Thyroid gland (tissue), 4 donors: Measurements from ENCODE around the gene ZBTB16. TPM values are rescaled to one million over a fixed set of nuclear protein-coding genes. Genes with fewer than 3 reads are reported as not detected.

Experiments used
- DNase-seq, 2 donors: peaks; one replicate each; pipeline ENCODE4 v3.0.0-alpha.2; 2019
- H3K27ac ChIP-seq, 3 donors: fragments of 200-600 bp; sonication (generic); 1 replicate in 2 of 3; 2 replicates in 1 of 3; pipeline ENCODE4 v1.5.1; 2016 to 2019; ENCODE audit warnings: mild to moderate bottlenecking in 1 of 3, moderate library complexity in 1 of 3
- H3K27me3 ChIP-seq: fragments of 200-600 bp; sonication (generic); one replicate; pipeline ENCODE4 v1.5.1; 2019
- H3K36me3 ChIP-seq, 2 donors: fragments of 200-600 bp; sonication (generic); one replicate each; pipeline ENCODE4 v1.5.1; 2016 to 2019
- H3K4me1 ChIP-seq, 2 donors: fragments of 200-600 bp; sonication (generic); one replicate each; pipeline ENCODE4 v1.5.1; 2017 to 2019
- H3K4me3 ChIP-seq, 3 donors: fragments of 200-600 bp; sonication (generic); replicated peaks in 1 of 3; 1 replicate in 2 of 3; 2 replicates in 1 of 3; pipeline ENCODE4 v1.5.1; 2016; ENCODE audit warnings: mild to moderate bottlenecking in 1 of 3
- H3K9me3 ChIP-seq: fragments of 200-600 bp; sonication (generic); one replicate; pipeline ENCODE4 v1.5.1; 2017
- POLR2A ChIP-seq, 2 donors: fragments of 450-650 bp; IDR thresholded peaks; one replicate each; pipeline ENCODE4 v1.6.1; 2017; ENCODE audit warnings: antibody characterized with exemption in 2 of 2, mild to moderate bottlenecking in 2 of 2, moderate library complexity in 1 of 2
- WGBS, 2 donors: methylation state at CpG; one replicate each; pipeline ENCODE4 v1.1.5; 2017; 5-methylcytosine and 5-hydroxymethylcytosine counted together
- intact Hi-C: fragments of 100-400 bp; cut with DNase I; formaldehyde crosslinking; loops from one replicate; pipeline ENCODE4 v1.15.1; 2023
- total RNA-seq, 4 donors: library from RNA; depleted of rRNA; stranded (reverse); fragments of >200 nt; gene quantifications; one replicate each; pipeline ENCODE4 v1.2.3, GENCODE V29; 2016
- TF ChIP-seq, protein P1 (sequence below), 6 experiments: fragments of 200-600 bp in 3 of 6; fragments of 450-650 bp in 3 of 6; sonication (generic) in 3 of 6; IDR thresholded peaks; one replicate each; pipeline ENCODE4 v1.5.1; 2016 to 2019; ENCODE audit warnings: antibody characterized with exemption in 6 of 6, mild to moderate bottlenecking in 2 of 6, inconsistent platforms in 1 of 6, moderate library complexity in 1 of 6

ZBTB16 gene
- total RNA-seq, 4 donors from 2014 or later: 157 to 385 (median 177) TPM

DNA sequence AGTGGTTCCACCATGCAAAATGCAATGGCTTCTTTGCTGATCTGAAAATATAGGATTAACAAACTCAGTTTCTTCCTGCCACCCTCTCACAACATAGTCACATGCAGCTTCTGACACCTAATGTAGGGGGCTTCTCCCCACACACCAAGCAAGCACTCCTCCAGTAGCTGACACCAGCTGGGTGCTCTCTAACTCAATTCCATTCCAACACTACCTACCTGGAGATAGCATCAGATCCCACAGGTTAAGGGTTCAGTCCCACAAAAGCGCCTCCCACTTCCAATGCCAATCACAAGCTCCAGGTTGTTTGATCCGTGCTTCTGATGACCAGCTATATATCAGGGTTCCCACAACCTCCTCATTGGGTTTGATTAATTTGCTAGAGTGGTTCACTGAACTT lies 204.9 kb downstream of the ZBTB16 start:
- H3K27ac ChIP-seq: no peak overlapping the region
- H3K4me3 ChIP-seq: no peak overlapping the region
- 80 to 90% methylated on average over 2 of the region's 2 CpGs for WGBS, 2 donors
- TF ChIP-seq, protein P1, sequence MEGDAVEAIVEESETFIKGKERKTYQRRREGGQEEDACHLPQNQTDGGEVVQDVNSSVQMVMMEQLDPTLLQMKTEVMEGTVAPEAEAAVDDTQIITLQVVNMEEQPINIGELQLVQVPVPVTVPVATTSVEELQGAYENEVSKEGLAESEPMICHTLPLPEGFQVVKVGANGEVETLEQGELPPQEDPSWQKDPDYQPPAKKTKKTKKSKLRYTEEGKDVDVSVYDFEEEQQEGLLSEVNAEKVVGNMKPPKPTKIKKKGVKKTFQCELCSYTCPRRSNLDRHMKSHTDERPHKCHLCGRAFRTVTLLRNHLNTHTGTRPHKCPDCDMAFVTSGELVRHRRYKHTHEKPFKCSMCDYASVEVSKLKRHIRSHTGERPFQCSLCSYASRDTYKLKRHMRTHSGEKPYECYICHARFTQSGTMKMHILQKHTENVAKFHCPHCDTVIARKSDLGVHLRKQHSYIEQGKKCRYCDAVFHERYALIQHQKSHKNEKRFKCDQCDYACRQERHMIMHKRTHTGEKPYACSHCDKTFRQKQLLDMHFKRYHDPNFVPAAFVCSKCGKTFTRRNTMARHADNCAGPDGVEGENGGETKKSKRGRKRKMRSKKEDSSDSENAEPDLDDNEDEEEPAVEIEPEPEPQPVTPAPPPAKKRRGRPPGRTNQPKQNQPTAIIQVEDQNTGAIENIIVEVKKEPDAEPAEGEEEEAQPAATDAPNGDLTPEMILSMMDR (IDR thresholded peaks at IDR 0.05): no peak
- TF ChIP-seq POLR2A (IDR thresholded peaks at IDR 0.05): no peak
- no peaks in the 10 kb centered on the region for H3K36me3 ChIP-seq
- no peaks in the 10 kb centered on the region for H3K9me3 ChIP-seq
- no peaks in the 10 kb centered on the region for H3K27me3 ChIP-seq
- intact Hi-C loops: loop anchor here (5.0 kb wide), 3 partner anchors 207 to 367 kb away; partner anchors contain the start of gene ZBTB16
- DNase-seq: no peak
- peaks cover 12 to 14% of the 10 kb centered on the region in 2 donors for H3K4me1 ChIP-seq

DNA sequence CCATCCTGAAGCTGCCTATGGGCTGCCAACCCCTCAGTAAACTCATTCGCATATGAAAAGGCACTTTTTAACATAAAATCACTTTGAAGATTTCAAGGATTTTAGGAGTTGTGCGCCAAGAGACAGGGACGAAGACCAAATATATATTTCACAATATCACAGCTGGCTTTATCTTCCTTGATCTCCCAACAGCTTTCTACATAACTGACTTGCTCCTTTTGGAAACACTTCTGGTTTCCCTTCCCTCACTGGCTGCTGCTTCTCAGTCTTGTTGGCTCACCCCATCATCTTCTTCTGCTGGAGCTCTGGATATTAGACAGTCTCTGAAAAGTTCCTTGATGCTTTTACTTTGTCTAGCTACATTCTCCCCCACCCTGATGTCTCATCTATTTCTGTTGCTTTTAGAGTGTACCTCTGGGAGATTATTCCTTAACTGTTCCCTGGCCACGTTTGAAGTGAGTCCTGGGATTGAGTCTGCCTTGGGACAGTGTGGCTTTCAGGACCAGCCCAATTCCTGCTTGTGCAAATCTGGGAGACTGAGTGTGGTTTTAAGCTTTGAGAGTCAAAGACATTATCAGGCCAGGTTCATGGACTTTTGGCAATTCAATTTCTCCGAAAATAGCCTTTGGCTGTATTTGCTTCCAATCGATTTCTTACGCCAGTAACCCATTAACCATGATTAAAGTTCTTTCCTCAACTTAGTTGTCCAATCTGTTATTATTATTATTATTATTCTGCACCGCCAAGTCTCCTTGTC lies 205.8 kb downstream of the ZBTB16 start:
- H3K4me3 ChIP-seq: no peak overlapping the region
- no peaks in the 10 kb centered on the region for H3K27me3 ChIP-seq
- no peak for DNase-seq
- TF ChIP-seq POLR2A (IDR thresholded peaks at IDR 0.05): no peak
- TF ChIP-seq, protein P1 (IDR thresholded peaks at IDR 0.05): no peak
- no peaks in the 10 kb centered on the region for H3K36me3 ChIP-seq
- peaks cover 10 to 14% of the 10 kb centered on the region in 2 donors for H3K4me1 ChIP-seq
- whole genome bisulfite sequencing, 2 donors: 79 to 81% methylated on average over 8 of the region's 8 CpGs
- intact Hi-C loops: no loop called here
- H3K27ac ChIP-seq: no peak overlapping the region
- H3K9me3 ChIP-seq: no peaks in the 10 kb centered on the region

DNA sequence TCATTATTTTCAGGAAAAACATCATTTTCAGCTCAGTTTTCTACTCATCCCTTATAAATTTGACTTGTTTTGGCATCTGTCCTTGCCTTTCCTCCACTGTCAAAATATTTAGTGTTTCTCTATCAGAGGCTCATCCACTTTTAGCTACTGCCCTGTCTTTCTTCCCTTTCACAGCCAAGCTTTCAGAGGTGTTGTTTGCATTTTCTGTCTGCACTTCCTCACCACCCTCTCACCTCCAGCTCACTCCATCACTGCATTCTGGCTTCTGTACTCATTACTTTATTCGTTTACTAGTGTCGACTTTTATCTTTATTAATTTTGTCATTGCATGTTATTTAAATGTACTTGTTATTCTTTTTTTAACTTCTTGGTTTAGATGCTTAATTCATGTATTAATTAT lies 210.0 kb downstream of the ZBTB16 start:
- H3K27me3 ChIP-seq: no peaks in the 10 kb centered on the region
- H3K9me3 ChIP-seq: no peaks in the 10 kb centered on the region
- DNase-seq: no peak
- intact Hi-C loops: no loop called here
- 80 to 83% methylated on average over 2 of the region's 2 CpGs for WGBS, 2 donors
- no peaks in the 10 kb centered on the region for H3K4me1 ChIP-seq
- H3K36me3 ChIP-seq: no peaks in the 10 kb centered on the region
- no peak for TF ChIP-seq POLR2A (IDR thresholded peaks at IDR 0.05)
- TF ChIP-seq, protein P1 (IDR thresholded peaks at IDR 0.05): no peak
- no peak overlapping the region for H3K27ac ChIP-seq
- no peak overlapping the region for H3K4me3 ChIP-seq

DNA sequence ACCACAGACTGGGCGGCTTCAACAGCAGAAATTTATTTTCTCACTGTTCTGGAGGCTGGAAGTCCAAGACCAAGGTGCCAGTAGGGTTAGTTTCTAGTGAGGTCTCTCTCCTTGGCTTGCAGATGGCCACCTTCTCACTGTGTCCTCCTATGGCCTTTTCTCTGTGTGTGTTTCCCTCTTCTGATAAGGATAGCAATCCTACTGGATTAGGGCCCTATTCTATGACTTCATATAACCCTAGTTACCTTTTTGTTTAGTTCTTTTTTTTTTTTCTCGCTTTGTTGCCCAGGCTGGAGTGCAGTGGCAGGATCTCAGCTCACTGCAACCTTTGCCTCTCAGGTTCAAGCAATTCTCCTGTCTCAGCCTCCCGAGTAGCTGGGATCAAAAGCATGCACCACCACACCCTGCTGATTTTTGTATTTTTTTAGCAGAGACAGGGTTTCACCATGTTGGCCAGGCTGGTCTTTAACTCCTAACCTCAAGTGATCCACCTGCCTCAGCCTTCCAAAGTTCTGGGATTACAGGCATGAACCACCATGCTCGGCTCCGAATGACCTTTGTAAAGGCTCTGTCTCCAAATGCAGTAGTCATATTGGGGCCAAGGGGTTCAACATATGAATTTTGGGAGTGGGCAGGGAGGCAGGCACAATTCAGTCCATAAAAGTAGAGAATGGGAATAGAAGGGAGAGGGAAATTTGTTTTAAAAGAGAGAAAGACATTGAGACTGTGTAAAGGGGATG lies 211.2 kb downstream of the ZBTB16 start:
- WGBS, 2 donors: 94 to 96% methylated on average over 5 of the region's 5 CpGs
- intact Hi-C loops: no loop called here
- Histone ChIP-seq H3K4me1 (no peaks in the 10 kb centered on the region), H3K36me3 (no peaks in the 10 kb centered on the region), H3K27ac (no peak overlapping the region), H3K9me3 (no peaks in the 10 kb centered on the region), H3K4me3 (no peak overlapping the region), H3K27me3 (no peaks in the 10 kb centered on the region)
- TF ChIP-seq, protein P1 (IDR thresholded peaks at IDR 0.05): no peak
- TF ChIP-seq POLR2A (IDR thresholded peaks at IDR 0.05): no peak
- no peak for DNase-seq

DNA sequence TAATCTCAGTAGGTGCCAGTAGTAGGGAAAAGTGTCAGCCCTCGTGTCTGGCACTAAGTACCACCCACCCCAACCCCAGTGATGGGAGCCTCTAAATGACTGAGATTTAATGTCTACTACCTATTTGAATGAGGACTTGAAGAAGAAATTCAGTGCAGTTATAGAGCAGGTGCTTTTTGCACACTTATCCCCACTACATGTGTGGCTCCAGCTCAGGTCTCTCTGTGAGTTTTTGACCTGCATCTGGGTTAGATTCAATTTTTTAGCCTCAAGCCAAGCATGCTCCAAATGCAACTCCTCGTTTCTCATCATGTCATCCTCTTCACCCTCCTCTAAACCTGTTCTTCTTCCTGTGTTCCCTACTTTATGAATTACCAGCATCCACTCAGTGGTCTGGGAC lies 211.8 kb downstream of the ZBTB16 start:
- Histone ChIP-seq H3K9me3 (no peaks in the 10 kb centered on the region), H3K4me3 (no peak overlapping the region), H3K36me3 (no peaks in the 10 kb centered on the region), H3K4me1 (no peaks in the 10 kb centered on the region), H3K27me3 (no peaks in the 10 kb centered on the region), H3K27ac (no peak overlapping the region)
- TF ChIP-seq POLR2A (IDR thresholded peaks at IDR 0.05): no peak
- TF ChIP-seq, protein P1 (IDR thresholded peaks at IDR 0.05): no peak
- intact Hi-C loops: no loop called here
- 72 to 73% methylated on average over 2 of the region's 2 CpGs for WGBS, 2 donors
- DNase-seq: no peak
